HG02973 (cell line): Measurements from ENCODE around the gene KCNA10.

Experiments used
- ATAC-seq: cut with Tn5 transposase; IDR thresholded peaks from one replicate; pipeline ENCODE4 v1.9.1; 2021; ENCODE audit warnings: moderate library complexity; ENCODE audit not compliant: unreplicated experiment

KCNA10 gene

GRCh38 chr1:110519125-110519810 lies at the start of gene KCNA10:
Gene KCNA10, minus strand, starts transcription at chr1:110519175. Its CDS starts 388 bp downstream, at chr1:110518787.
- no peak for ATAC-seq

- no peak for ATAC-seq
Observed at GRCh38 chr1:110566836-110567235, 47.9 kb upstream of the KCNA10 start.

- ATAC-seq = no peak
Observed at GRCh38 chr1:110565565-110565964, 46.6 kb upstream of the KCNA10 start.

- no peak for ATAC-seq
Observed at GRCh38 chr1:110563089-110563488, 44.1 kb upstream of the KCNA10 start.

GRCh38 chr1:110561596-110561995 lies 42.6 kb upstream of the KCNA10 start:
- no peak for ATAC-seq

GRCh38 chr1:110559157-110559556 lies 40.2 kb upstream of the KCNA10 start:
- no peak for ATAC-seq

GRCh38 chr1:110557481-110557880 lies 38.5 kb upstream of the KCNA10 start:
- ATAC-seq = no peak

- no peak for ATAC-seq
Observed at GRCh38 chr1:110556471-110556807, 37.5 kb upstream of the KCNA10 start.

GRCh38 chr1:110555807-110556470 lies 37.0 kb upstream of the KCNA10 start:
- ATAC-seq = no peak

GRCh38 chr1:110554871-110555801 lies 36.2 kb upstream of the KCNA10 start:
- ATAC-seq = no peak

- ATAC-seq = no peak
Observed at GRCh38 chr1:110551278-110551809, 32.4 kb upstream of the KCNA10 start.

- no peak for ATAC-seq
Observed at GRCh38 chr1:110549831-110550230, 30.9 kb upstream of the KCNA10 start.

- ATAC-seq = no peak
Observed at GRCh38 chr1:110548381-110548780, 29.4 kb upstream of the KCNA10 start.

- ATAC-seq = no peak
Observed at GRCh38 chr1:110547017-110547416, 28.0 kb upstream of the KCNA10 start.

- no peak for ATAC-seq
Observed at GRCh38 chr1:110545492-110545891, 26.5 kb upstream of the KCNA10 start.

GRCh38 chr1:110544753-110545152 lies 25.8 kb upstream of the KCNA10 start:
- ATAC-seq = no peak

GRCh38 chr1:110542725-110543124 lies 23.8 kb upstream of the KCNA10 start:
- ATAC-seq = no peak

- ATAC-seq = no peak
Observed at GRCh38 chr1:110541906-110542395, 23.0 kb upstream of the KCNA10 start.

- no peak for ATAC-seq
Observed at GRCh38 chr1:110540891-110541685, 22.1 kb upstream of the KCNA10 start.

GRCh38 chr1:110538921-110539320 lies 19.9 kb upstream of the KCNA10 start:
- no peak for ATAC-seq
